22Rv1 (cell line): ENCODE measurements around the gene TFDP1.

Source experiments
- H3K27ac ChIP-seq: fragments of 450-650 bp; 2 replicates; pipeline ENCODE4 v1.5.1; 2017
- ZFX ChIP-seq: fragments of 450-650 bp; IDR thresholded peaks from 2 replicates; pipeline ENCODE4 v1.6.1; 2017; ENCODE audit warnings: antibody characterized with exemption, borderline replicate concordance
- TF ChIP-seq, protein P1 (sequence below): fragments of 450-650 bp; IDR thresholded peaks from 2 replicates; pipeline ENCODE4 v1.5.1; 2017; ENCODE audit warnings: mild to moderate bottlenecking

Gene TFDP1

DNA sequence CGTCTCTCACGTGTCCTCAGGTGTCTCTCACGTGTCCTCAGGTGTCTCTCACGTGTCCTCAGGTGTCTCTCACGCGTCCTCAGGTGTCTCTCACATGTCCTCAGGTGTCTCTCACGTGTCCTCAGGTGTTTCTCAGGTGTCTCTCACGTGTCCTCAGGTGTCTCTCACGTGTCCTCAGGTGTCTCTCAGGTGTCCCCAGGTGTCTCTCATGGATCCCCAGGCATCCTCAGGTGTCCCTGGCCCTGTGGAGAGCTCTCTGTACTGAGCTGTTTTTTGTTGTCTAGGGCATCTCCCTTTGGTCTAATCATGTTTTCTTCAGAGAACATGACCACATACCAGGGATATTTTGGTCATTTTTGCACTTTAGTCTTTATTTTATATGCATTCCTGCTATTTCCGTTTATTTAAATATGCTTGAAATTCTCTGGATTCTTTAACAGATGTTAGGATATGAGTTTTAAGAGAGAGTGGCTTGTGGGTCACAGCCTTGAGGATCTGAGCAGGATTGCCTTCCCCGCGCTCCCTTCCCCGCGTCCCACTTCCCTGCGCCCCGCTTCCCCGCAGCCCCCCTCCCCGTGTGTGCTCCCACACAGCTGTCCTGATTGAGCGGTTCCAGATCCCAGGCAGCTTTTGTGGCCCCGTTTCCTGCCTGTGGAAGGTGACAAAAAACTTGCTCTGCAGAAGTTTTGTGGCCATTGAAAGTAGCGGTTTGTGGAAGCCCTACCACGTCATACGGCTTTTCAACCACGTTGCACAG is 41.6 kb downstream of the TFDP1 start:
- TF ChIP-seq, protein P1, sequence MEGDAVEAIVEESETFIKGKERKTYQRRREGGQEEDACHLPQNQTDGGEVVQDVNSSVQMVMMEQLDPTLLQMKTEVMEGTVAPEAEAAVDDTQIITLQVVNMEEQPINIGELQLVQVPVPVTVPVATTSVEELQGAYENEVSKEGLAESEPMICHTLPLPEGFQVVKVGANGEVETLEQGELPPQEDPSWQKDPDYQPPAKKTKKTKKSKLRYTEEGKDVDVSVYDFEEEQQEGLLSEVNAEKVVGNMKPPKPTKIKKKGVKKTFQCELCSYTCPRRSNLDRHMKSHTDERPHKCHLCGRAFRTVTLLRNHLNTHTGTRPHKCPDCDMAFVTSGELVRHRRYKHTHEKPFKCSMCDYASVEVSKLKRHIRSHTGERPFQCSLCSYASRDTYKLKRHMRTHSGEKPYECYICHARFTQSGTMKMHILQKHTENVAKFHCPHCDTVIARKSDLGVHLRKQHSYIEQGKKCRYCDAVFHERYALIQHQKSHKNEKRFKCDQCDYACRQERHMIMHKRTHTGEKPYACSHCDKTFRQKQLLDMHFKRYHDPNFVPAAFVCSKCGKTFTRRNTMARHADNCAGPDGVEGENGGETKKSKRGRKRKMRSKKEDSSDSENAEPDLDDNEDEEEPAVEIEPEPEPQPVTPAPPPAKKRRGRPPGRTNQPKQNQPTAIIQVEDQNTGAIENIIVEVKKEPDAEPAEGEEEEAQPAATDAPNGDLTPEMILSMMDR: no peak
- no peak for TF ChIP-seq ZFX
- H3K27ac ChIP-seq: no peak overlapping the region

DNA sequence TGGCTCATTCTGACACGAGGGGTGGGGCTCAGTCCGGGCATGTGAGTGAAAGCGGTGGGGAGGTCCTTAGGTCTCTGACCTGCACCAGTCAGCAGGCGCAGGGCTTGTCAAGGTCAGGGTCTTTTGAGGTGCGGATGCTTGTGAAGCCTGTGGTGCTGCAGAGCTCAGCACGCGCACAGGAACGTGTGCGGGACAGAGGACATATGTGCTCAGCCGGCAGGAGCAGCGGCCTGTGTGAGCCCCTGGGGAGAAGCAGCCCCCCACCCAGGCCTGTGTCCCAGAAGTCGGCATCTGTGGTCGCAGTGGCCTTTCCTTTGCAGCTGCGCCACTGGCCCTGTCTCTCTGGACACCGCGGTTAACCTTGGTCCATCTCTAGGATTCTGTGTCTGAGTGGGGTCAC is 42.6 kb downstream of the TFDP1 start:
- H3K27ac ChIP-seq: no peak overlapping the region
- TF ChIP-seq, protein P1: no peak
- TF ChIP-seq ZFX: no peak

DNA sequence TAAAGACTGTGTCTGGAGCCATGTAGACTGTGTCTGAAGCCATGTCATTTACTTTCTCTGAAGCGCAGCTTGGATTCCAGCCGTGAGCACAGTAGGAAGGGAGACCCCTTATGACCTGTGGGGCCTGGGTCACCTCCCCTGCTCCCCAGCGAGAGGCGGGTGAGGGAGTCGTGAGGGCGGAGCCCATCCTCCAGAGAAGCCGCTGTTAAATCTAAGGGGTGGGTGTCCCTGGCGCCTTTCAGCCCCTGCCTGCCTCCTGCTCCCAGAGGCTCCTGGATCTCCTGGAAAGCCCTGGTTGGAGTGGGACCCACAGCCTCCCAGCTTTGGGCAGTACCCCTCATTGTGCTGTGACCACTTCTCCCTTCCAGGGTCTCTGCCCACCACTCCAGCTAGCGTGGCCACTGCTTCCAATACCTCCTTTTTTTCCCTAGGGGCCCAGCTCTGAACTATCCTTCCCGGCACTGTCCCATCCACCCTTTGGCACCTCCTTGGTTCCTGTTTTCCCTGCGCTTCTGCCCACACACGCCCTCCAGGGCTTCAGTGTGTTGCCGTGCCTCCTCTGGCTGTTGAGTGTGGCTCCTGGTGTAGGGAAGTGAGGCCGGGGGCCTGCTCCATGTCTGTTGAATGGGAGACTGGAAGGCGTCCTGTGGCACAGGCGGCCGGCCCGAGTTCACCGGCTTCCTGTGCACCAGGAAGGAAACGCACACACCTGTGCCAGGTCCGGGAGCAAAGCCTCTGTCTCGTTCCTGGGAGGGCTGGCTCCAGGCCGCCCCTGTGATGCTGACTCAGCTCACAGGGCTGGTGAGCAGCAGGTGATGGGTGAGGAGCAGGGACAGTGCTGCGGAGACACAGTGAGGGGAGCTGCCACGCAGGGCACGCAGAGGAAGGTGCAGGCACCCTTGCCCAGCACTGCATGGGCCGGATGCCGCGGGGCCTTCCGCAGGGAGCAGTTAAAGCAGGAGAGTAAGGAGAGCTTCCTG is 44.0 kb downstream of the TFDP1 start:
- no peak for TF ChIP-seq ZFX
- TF ChIP-seq, protein P1: no peak
- no peak overlapping the region for H3K27ac ChIP-seq

DNA sequence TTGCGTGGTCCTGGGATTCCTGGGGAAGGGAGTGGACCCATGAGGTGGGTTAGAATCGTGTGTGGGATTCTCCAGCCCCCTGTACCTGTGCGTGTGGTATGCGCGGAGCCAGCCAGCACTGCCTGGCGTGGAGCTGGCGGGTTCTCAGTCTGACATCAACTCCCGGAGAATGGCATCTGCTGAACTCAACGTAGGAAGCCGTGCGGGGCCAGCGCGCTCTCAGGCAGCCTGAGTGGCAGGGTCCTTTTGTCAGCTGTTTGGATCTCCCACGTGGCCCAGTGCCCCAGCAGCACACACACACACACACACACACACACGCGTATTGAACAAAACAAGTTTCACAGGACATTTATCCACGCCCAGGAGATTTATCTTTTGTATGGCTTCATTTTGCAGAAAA is 45.3 kb downstream of the TFDP1 start:
- H3K27ac ChIP-seq: no peak overlapping the region
- TF ChIP-seq ZFX: no peak
- TF ChIP-seq, protein P1: no peak

DNA sequence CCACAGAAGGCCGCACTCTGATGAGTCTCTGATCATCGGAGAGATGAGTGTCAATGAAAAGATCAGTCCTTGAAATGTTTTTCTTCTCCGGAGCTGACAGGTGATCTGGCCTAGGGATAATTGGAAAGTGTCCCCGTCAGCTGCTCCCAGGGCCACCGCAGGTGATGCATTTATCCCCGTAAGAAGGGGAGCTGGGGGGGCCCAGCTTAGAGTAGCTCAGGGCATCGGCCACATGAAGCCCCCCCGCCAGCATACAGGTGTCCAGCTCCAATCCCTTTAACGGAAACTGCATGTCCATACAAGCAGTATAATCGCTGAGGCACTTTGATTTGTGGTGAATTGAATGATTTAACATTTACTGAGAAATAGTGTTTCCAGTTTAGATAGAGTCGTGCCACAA is 45.7 kb downstream of the TFDP1 start:
- H3K27ac ChIP-seq: no peak overlapping the region
- TF ChIP-seq, protein P1: no peak
- TF ChIP-seq ZFX: no peak

DNA sequence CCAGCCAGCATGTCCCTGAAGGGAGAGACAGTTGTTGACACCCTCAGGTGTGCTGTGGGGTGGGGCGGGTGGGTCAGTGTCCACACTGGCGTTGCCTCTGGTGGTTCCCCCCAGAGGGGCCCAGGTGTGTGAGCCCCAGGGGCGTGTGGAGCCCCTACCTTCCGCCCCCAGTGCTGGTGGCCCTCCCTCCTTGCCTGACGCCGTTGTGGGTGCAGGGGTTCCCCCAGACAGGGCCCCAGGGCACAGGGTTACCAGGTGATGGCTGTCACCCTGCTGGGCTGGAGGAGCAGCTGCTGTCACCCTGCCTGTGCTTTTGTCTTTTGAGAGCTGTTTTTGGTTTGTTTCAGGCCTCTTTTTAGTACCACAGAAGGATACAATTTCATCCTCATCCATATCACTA is 46.3 kb downstream of the TFDP1 start:
- TF ChIP-seq, protein P1: no peak
- no peak for TF ChIP-seq ZFX
- H3K27ac ChIP-seq: no peak overlapping the region
